ENCODE measurements around the gene ITGB3BP.

DNA sequence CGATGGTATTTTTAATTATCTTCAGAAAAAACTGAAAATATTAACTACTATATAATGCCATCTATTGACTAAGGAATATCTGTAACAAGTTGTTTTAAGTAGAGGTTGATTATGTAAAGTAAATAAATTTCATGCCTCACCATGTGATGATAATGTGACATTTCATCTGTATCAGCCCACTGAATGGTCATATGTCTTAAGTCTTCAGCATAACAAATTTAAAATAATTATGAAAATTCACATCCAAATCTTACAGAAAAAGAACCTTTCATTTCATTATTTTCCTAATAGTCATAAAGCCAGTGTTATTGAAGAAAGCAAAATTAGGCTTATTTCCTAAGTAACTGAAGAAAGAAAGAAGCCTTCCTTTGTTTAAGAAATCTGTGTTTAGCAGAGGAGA is 72.6 kb downstream of the ITGB3BP start:
- TF ChIP-seq JUND (IDR thresholded peaks at IDR 0.05; ENCODE audit: low read length): no peak
- TF ChIP-seq, protein P1, sequence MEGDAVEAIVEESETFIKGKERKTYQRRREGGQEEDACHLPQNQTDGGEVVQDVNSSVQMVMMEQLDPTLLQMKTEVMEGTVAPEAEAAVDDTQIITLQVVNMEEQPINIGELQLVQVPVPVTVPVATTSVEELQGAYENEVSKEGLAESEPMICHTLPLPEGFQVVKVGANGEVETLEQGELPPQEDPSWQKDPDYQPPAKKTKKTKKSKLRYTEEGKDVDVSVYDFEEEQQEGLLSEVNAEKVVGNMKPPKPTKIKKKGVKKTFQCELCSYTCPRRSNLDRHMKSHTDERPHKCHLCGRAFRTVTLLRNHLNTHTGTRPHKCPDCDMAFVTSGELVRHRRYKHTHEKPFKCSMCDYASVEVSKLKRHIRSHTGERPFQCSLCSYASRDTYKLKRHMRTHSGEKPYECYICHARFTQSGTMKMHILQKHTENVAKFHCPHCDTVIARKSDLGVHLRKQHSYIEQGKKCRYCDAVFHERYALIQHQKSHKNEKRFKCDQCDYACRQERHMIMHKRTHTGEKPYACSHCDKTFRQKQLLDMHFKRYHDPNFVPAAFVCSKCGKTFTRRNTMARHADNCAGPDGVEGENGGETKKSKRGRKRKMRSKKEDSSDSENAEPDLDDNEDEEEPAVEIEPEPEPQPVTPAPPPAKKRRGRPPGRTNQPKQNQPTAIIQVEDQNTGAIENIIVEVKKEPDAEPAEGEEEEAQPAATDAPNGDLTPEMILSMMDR (IDR thresholded peaks at IDR 0.05; ENCODE audit: control extremely low read depth in 1 of 3, insufficient read depth in 1 of 3, low read depth in 1 of 3, low read length in 3 of 3): no peak
- TF ChIP-seq, protein P2, sequence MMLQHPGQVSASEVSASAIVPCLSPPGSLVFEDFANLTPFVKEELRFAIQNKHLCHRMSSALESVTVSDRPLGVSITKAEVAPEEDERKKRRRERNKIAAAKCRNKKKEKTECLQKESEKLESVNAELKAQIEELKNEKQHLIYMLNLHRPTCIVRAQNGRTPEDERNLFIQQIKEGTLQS (IDR thresholded peaks at IDR 0.05; ENCODE audit: insufficient read depth, low read depth, low read length): no peak
- TF ChIP-seq BACH1 (IDR thresholded peaks at IDR 0.05; ENCODE audit: low read length): no peak
- TF ChIP-seq, protein P3, sequence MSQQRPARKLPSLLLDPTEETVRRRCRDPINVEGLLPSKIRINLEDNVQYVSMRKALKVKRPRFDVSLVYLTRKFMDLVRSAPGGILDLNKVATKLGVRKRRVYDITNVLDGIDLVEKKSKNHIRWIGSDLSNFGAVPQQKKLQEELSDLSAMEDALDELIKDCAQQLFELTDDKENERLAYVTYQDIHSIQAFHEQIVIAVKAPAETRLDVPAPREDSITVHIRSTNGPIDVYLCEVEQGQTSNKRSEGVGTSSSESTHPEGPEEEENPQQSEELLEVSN (IDR thresholded peaks at IDR 0.05): no peak
- TF ChIP-seq MAFK (IDR thresholded peaks at IDR 0.05; ENCODE audit: low read depth, low read length): no peak
- TF ChIP-seq EZH2 (IDR thresholded peaks at IDR 0.05; ENCODE audit: low read depth, low read length, severe bottlenecking): no peak
- TF ChIP-seq CEBPB (IDR thresholded peaks at IDR 0.05; ENCODE audit: low read depth, low read length): no peak
- TF ChIP-seq RNF2 (IDR thresholded peaks at IDR 0.05; ENCODE audit: borderline replicate concordance, low read depth, low read length, missing control alignments, poor library complexity, severe bottlenecking): no peak
- TF ChIP-seq KDM1A (IDR thresholded peaks at IDR 0.05; ENCODE audit: borderline replicate concordance, low read length): no peak
- TF ChIP-seq YY1 (IDR thresholded peaks at IDR 0.05; ENCODE audit: low read depth, low read length): no peak
- no peak for TF ChIP-seq RFX5 (IDR thresholded peaks at IDR 0.05; ENCODE audit: borderline replicate concordance, low read depth, low read length)
- no peak for TF ChIP-seq EP300 (IDR thresholded peaks at IDR 0.05; ENCODE audit: borderline replicate concordance in 1 of 2, low read depth in 2 of 2, low read length in 2 of 2)
- TF ChIP-seq POLR2A (IDR thresholded peaks at IDR 0.05; ENCODE audit: control extremely low read depth in 1 of 2, low read depth in 2 of 2, low read length in 2 of 2): no peak

Measured in H1 (cell line).